Suppressor macrophage treated with lipopolysaccharide for 4 hours (primary cell): ENCODE results near the gene KDELR3.

ENCODE experiments used
- DNase-seq: peaks from one replicate; pipeline ENCODE4 v3.0.0-alpha.2; 2020

KDELR3 gene

DNA sequence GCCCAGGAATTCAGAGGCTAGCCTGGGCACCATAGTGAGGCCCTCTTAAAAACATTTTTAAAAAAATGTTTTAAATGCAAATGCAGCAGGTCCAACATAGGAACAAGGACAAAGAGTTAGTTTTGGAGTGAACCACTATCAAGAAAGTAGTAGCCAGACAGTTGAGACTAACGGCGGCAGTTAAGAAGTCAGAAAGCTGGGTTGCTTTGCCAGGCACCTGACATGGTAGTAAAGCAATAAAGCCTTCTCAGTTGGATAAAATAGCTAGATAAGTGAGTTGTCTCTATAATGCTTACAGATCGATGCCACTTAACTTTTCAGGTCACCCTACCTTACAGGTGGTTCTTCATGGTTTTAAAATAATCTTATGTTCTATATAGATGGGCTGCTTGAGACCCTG, 55.1 kb downstream of the KDELR3 start:
- DNase-seq = no peak

DNA sequence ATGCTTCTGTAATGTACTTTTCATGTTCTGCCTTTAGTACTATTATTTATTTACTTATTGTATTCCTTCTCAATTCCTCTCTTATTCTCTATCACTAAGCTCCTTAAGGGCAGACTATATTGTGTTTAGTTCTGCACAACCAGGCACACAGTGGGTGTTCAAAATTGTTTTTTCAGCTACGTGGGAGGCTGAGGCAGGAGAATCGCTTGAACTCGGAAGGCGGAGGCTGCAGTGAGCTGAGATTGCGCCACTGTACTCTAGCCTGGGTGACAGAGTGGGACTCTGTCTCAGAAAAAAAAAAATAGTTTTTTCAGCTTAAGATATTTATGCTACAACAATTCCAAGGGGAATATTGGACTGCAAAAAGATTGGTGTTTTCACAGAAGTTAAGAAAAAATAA, 55.6 kb downstream of the KDELR3 start:
- DNase-seq = no peak

DNA sequence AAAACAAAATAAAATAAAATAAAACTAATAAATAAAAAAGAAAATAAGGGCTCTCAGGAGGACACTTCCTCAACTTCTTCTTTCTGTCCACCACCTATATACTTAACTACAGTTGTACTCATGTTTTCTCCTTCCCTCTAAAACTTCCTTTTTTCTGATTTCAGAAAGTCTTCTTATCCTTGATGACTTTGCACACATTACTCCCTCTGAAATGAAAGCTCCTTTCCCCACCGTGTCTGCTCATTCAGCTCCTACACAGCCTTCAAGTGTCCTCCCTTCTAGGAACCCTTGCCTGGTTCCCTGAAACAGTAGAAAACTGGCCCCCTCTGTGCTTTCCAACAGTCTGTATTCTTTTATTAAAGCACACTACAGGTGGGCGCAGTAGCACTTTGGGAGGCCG, 56.5 kb downstream of the KDELR3 start:
- peak; percentile 30 for DNase-seq

DNA sequence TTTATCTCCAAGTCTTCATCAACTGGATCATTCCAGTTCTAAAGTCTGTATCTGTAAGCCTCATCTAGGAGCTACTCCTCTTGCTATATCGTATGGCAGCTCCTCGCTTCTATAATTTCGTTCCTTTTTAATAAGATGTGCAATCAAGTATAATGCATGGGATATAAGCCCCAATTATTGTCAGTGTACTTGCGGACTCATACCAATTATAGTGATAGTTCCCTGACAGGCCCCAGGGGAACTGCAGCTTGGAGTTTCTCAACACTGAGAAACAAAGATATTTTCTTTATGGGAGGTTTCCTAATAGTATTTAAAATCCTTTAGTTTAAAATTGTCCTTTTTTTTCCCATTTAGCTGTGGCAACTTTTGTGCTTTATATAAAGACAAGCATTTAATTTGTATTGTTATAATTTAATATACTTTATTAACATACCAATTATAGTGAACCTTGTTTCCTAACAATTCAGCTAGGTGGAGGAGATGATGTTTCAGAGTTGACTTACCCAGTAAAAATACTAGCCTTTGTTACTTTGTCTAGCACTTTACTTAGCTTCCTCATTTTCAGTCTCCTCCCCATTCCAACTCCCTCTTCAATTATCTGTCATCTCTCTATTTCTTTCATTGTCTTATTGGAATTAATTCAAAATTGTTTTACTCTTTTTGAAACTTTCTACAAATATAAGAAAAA, 63.5 kb downstream of the KDELR3 start:
- DNase-seq = no peak
